Effector CD8-positive, alpha-beta T cell (primary cell): Measurements from ENCODE around the gene CYP4X1.
"Not testable (repeated sequence)": the region's sequence is repeated elsewhere in the genome, so short reads cannot be mapped to it uniquely, and the experiment has no call there.

Experiments
- DNase-seq: peaks from one replicate; lab custom pipeline; 2025; lab: John Stamatoyannopoulos, UW

The CYP4X1 gene

DNA sequence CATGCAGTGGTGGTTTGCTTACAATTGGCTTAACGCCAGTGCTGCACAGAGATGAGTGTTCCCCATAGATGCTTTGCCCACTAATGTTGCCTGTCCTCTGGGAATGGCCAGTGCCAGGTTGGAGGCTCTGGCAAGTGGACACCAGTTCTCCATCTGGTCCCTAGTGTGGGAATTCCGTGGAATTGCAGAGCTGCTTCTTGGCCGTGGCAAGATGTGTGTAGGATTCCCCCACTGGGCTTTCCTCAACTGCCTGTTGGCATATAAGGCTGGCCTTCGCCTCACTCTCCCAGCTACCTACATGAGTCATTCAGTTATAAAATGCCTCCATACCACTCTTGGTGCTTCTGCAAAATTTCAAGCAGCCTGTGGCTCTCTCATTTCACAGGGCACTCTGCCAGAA lies 45.6 kb downstream of the CYP4X1 start:
- not testable (repeated sequence) for DNase-seq

- DNase-seq: not testable (repeated sequence)
Observed at GRCh38 chr1:47069509-47069908, 46.0 kb downstream of the CYP4X1 start.

DNA sequence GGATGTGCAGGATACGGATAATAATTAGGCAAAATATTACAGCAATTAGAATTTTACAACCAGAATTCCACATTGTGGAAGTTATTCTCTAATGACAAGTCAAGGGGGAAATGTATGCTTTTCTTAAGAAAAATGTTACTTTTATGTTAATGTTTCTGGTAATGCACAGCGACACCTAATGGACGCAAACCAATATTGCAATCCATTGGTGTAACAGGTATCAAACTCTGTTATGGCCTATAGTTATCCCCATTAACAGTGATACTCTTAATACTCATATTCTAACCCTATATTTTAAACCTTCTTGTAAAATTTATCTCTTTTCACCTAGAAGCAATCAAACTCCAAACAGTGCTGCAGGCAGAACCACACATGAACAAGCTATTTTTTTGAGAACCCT lies 65.9 kb downstream of the CYP4X1 start:
- DNase-seq: not testable (repeated sequence)

DNA sequence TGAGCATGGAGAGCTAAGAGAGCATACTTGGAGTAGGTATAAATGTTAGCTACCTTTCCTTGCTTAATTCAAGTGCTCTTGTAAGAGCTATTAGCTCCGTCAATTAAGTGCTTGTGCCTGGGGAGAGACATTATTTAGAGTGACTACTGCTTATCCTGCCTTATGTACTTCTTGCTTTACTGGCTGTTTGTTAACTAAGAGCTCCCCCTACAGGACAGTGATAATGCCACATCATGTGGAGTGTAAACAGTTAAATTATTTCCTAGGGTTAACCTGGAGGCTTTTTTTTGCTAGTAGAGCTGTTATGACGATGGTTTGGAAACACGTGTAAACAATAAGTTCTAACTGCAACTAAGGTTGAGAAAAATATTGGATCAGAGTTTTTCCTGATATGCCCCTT lies 68.0 kb downstream of the CYP4X1 start:
- not testable (repeated sequence) for DNase-seq
